22Rv1 (cell line): Measurements from ENCODE around the gene EFNA3.
"Not testable (repeated sequence)": the region's sequence is repeated elsewhere in the genome, so short reads cannot be mapped to it uniquely, and the experiment has no call there.

ENCODE experiments used
- H3K27ac ChIP-seq: fragments of 450-650 bp; 2 replicates; pipeline ENCODE4 v1.5.1; 2017
- ZFX ChIP-seq: fragments of 450-650 bp; IDR thresholded peaks from 2 replicates; pipeline ENCODE4 v1.6.1; 2017; ENCODE audit warnings: antibody characterized with exemption, borderline replicate concordance
- TF ChIP-seq, protein P1 (sequence below): fragments of 450-650 bp; IDR thresholded peaks from 2 replicates; pipeline ENCODE4 v1.5.1; 2017; ENCODE audit warnings: mild to moderate bottlenecking

The EFNA3 gene

DNA sequence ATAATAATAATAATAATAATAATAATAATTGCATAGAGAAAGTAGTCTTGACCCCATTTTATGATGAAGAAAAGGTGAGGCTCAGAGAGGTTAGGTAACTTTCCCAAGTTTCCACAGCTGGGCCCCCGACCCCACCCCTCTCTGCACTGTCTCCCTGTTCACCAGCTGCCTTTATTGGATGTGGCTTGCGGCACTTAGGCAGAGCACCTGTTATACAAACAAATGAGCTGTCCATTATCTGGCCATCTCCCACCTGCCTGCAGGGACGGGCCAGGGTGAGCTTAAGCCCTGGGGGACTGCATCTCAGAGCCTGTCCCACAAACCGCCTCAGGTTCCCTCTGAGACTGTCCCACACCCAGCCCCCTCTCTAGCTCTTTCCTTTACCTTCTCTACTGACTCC, 39.0 kb downstream of the EFNA3 start:
- TF ChIP-seq, protein P1, sequence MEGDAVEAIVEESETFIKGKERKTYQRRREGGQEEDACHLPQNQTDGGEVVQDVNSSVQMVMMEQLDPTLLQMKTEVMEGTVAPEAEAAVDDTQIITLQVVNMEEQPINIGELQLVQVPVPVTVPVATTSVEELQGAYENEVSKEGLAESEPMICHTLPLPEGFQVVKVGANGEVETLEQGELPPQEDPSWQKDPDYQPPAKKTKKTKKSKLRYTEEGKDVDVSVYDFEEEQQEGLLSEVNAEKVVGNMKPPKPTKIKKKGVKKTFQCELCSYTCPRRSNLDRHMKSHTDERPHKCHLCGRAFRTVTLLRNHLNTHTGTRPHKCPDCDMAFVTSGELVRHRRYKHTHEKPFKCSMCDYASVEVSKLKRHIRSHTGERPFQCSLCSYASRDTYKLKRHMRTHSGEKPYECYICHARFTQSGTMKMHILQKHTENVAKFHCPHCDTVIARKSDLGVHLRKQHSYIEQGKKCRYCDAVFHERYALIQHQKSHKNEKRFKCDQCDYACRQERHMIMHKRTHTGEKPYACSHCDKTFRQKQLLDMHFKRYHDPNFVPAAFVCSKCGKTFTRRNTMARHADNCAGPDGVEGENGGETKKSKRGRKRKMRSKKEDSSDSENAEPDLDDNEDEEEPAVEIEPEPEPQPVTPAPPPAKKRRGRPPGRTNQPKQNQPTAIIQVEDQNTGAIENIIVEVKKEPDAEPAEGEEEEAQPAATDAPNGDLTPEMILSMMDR: no peak
- no peak for TF ChIP-seq ZFX
- H3K27ac ChIP-seq: no peak overlapping the region

DNA sequence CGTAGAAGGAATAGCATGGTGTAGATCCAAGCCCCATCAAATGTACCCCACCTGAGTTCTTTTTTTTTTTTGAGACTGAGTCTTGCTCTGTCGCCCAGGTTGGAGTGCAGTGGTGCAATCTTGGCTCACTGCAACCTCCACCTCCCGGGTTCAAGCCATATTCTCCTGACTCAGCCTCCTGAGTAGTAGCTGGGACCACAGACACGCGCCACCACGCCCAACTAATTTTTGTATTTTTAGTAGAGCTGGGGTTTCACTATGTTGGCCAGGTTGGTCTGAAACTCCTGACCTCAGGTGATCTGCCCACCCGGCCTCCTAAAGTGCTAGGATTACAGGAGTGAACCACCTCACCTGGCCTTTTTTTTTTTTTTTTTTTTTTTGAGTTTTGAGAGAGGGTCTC, 39.5 kb downstream of the EFNA3 start:
- not testable (repeated sequence) for H3K27ac ChIP-seq

DNA sequence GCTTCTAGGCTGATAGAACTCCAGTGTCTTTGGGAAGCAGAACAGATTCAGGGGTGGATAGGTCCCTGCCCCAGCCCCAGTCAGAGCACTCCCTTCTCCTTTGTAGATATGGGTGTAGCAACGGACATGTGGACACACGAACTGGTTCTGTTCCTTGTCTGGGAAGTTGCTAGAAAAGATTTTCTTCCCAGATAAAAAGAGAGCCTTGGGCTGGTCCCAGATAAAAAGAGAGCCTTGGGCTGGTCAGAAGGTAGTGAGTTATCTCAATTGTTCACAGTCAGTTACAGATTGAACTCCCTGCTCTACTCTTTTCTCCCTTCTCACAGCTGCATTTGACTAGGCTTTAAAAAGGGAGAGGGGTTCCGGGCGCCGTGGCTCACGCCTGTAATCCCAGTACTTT, 41.6 kb downstream of the EFNA3 start:
- no peak overlapping the region for H3K27ac ChIP-seq
- TF ChIP-seq, protein P1: no peak
- no peak for TF ChIP-seq ZFX

DNA sequence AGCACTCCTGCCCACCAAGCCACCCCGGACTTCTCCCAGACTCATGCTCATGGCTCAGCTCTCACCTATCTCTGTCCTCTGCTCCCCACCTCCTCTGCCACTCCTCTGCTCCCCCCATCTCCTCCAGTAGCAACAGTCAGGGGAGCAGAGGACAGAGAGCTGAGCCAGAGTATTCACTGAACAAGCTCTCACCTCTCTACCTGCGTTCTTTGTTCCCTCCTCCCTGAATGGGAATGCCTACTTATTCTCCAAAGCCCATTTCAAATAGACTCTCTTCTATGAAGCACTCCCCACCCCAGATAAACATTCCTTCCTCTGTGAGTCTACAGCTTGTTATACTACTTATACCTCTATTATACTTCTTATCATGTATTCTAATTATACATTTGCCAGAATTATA, 42.6 kb downstream of the EFNA3 start:
- H3K27ac ChIP-seq: no peak overlapping the region
- TF ChIP-seq ZFX: no peak
- TF ChIP-seq, protein P1: no peak

DNA sequence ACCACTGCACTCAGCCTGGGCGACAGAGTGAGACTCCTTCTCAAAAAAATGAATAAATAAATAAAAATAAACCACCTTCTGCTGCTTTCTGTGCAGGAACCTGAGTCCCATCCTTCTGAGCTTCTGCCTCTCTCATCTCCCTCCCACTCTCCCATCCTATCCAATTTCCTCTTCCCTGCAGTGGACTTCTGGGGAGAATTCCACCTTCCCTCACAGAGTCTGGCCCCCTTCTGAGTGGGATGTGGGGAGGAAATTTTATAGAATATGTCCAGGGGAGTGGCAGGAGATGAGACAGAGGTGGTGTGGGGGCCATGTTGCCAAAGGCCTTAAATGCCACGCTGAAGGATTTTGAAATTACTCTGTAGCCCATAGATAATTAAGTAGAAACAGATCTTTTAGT, 43.7 kb downstream of the EFNA3 start:
- TF ChIP-seq, protein P1: no peak
- no peak for TF ChIP-seq ZFX

DNA sequence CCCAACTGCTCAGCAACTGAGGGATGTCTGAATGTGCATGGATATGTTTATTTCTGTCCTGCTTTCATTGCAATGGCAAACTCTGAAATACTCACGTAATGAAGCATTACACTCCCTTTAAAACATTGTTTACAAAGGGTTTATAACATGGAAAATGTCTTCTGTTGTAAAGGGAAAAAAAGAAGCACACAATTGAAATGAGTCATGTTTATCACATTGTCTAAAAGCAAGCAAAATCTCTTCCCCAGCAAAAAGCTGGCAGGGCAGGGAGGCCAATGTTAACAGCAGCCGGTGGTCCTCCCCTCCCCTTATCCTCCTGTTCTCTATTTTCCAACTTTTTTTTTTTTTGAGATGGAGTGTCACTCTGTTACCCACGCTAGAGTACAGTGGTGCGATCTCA, 45.2 kb downstream of the EFNA3 start:
- no peak for TF ChIP-seq ZFX
- TF ChIP-seq, protein P1: no peak
- H3K27ac ChIP-seq: no peak overlapping the region

More for the DNA sequence above, 43.7 kb downstream of the EFNA3 start:
- no peak overlapping the region for H3K27ac ChIP-seq

DNA sequence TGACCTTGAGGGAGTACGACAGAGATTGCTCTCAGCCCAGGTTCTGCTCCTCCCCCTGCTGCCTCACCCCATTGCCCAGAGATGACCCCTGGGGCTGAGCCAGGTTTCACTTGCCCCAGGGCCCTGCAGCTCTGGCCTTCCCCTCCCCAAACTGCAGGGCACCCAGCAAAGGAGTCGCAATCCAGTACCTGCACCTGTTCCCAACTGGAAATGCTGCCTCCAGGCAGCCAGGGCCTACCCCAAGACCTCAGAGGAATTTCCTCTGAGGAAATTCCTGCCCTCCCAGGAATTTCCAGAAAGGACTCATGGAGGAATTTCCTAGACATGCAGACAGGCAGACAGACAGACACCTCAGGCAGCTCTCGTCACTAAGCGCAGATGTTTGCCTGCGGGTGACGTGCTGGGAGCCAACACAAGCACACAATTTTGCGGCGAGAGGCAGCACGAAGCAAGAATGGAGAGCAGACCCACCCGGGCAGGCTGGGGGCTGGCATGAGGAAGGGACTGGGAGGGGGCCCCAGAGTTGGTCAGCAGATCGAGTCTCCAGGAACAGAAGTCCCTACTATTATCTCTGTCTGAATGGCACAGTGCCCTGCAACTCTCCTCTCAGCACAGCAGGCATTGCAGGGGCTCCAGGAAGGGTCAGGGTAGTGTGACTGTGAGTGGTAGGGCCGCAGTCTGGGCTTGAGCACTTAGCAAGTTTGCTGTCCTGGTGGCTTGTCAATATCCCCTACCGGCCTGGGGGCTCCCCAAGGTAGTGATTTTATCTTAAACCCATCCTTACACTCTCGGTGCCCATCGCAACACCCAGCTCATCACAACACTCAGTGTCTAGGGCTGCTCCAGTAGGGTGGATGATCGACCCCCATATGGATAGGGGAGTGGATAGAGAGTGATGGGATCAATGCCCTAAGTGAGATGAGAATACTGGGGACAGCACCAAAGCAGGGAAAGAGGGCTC, 46.1 kb downstream of the EFNA3 start:
- peak overlapping the region; percentile 99; the same call in 1 of the 2 replicates for H3K27ac ChIP-seq
- no peak for TF ChIP-seq ZFX
- TF ChIP-seq, protein P1: no peak

DNA sequence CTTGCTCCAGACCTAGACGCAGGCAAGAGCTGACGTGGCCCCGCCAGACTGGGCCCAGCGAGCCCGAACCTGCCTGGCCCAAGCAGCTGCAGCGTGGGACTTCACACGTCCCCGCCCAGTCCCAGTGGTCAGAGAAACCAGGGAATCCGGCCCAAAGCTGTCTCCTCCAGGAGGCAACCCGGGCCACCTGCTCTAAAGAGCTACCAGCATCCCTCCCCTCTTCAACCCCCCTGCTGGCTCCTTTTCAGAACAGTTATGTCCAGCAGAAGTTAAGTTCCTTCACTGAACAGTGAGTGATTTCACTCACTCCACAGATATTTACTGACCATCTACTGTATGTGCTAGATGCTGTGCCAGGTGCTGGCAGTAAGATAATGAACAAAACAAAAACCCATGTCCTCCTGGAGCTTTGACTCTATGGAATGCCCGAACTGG, 46.9 kb downstream of the EFNA3 start:
- peak overlapping the region; percentile 99 for H3K27ac ChIP-seq
- TF ChIP-seq ZFX: no peak
- TF ChIP-seq, protein P1: no peak
